GM06990 (cell line): Measurements from ENCODE around the gene AKTIP.
"Not testable (repeated sequence)": the region's sequence is repeated elsewhere in the genome, so short reads cannot be mapped to it uniquely, and the experiment has no call there.

Experiments
- DNase-seq: peaks from one replicate; pipeline ENCODE4 v3.0.0-alpha.2; 2011; ENCODE audit not compliant: insufficient read length; ENCODE audit errors: extremely low read depth
- H3K27me3 ChIP-seq: replicated peaks from 2 replicates; pipeline ENCODE4 v1.6.0; 2011; ENCODE audit warnings: low read length; ENCODE audit not compliant: control insufficient read depth, insufficient read depth
- H3K36me3 ChIP-seq: 2 replicates; pipeline ENCODE4 v1.5.1; 2011; ENCODE audit warnings: low read length; ENCODE audit not compliant: control insufficient read depth, insufficient read depth
- H3K4me3 ChIP-seq: replicated peaks from 2 replicates; pipeline ENCODE4 v1.5.1; 2011; ENCODE audit warnings: low read depth, mild to moderate bottlenecking, control low read depth, low read length
- CTCF ChIP-seq: IDR thresholded peaks from 2 replicates; pipeline ENCODE4 v1.5.1; 2011; ENCODE audit warnings: low read length, control low read depth, mild to moderate bottlenecking, inconsistent platforms; ENCODE audit not compliant: insufficient read depth, poor library complexity, severe bottlenecking

The AKTIP gene

GRCh38 chr16:53519417-53520091 lies 16.5 kb upstream of the AKTIP start:
- Histone ChIP-seq H3K36me3 (no peaks in the 10 kb centered on the region), H3K4me3 (no peak overlapping the region), H3K27me3 (no peaks in the 10 kb centered on the region)
- no peak for DNase-seq
- no peak for TF ChIP-seq CTCF

- DNase-seq = peak; percentile 66
- TF ChIP-seq CTCF = no peak
- H3K36me3 ChIP-seq = no peaks in the 10 kb centered on the region
- H3K27me3 ChIP-seq = no peaks in the 10 kb centered on the region
- H3K4me3 ChIP-seq = peak overlapping the region; percentile 19; the same call in 1 of the 2 replicates
Measured at GRCh38 chr16:53518550-53519416, 15.8 kb upstream of the AKTIP start.

GRCh38 chr16:53517851-53518250 lies 14.8 kb upstream of the AKTIP start:
- no peaks in the 10 kb centered on the region for H3K27me3 ChIP-seq
- TF ChIP-seq CTCF = no peak
- H3K4me3 ChIP-seq = no peak overlapping the region
- H3K36me3 ChIP-seq = no peaks in the 10 kb centered on the region
- DNase-seq = no peak

- Histone ChIP-seq H3K36me3 (no peaks in the 10 kb centered on the region), H3K27me3 (no peaks in the 10 kb centered on the region), H3K4me3 (no peak overlapping the region)
- no peak for DNase-seq
- TF ChIP-seq CTCF = no peak
Measured at GRCh38 chr16:53515811-53516210, 12.8 kb upstream of the AKTIP start.

GRCh38 chr16:53515259-53515658 lies 12.2 kb upstream of the AKTIP start:
- Histone ChIP-seq H3K4me3 (no peak overlapping the region), H3K36me3 (no peaks in the 10 kb centered on the region), H3K27me3 (no peaks in the 10 kb centered on the region)
- no peak for TF ChIP-seq CTCF
- DNase-seq = no peak

- H3K27me3 ChIP-seq, H3K36me3 ChIP-seq, DNase-seq, H3K4me3 ChIP-seq: not testable (repeated sequence)
Measured at GRCh38 chr16:53512795-53513194, 9.8 kb upstream of the AKTIP start.
